ENCODE results near the gene CDH12.

The CDH12 gene

GRCh38 chr5:22663134-22663533 lies 190.0 kb downstream of the CDH12 start:
- no peak overlapping the region for H3K27ac ChIP-seq (replicated peaks)
- TF ChIP-seq, protein P1, sequence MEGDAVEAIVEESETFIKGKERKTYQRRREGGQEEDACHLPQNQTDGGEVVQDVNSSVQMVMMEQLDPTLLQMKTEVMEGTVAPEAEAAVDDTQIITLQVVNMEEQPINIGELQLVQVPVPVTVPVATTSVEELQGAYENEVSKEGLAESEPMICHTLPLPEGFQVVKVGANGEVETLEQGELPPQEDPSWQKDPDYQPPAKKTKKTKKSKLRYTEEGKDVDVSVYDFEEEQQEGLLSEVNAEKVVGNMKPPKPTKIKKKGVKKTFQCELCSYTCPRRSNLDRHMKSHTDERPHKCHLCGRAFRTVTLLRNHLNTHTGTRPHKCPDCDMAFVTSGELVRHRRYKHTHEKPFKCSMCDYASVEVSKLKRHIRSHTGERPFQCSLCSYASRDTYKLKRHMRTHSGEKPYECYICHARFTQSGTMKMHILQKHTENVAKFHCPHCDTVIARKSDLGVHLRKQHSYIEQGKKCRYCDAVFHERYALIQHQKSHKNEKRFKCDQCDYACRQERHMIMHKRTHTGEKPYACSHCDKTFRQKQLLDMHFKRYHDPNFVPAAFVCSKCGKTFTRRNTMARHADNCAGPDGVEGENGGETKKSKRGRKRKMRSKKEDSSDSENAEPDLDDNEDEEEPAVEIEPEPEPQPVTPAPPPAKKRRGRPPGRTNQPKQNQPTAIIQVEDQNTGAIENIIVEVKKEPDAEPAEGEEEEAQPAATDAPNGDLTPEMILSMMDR (IDR thresholded peaks at IDR 0.05; ENCODE audit: insufficient read depth, low read length) = no peak
- TF ChIP-seq POLR2AphosphoS5 (IDR thresholded peaks at IDR 0.05; ENCODE audit: low read depth) = no peak
- no peak for TF ChIP-seq SPI1 (IDR thresholded peaks at IDR 0.05; ENCODE audit: borderline replicate concordance, low read depth)
- TF ChIP-seq, protein P2, sequence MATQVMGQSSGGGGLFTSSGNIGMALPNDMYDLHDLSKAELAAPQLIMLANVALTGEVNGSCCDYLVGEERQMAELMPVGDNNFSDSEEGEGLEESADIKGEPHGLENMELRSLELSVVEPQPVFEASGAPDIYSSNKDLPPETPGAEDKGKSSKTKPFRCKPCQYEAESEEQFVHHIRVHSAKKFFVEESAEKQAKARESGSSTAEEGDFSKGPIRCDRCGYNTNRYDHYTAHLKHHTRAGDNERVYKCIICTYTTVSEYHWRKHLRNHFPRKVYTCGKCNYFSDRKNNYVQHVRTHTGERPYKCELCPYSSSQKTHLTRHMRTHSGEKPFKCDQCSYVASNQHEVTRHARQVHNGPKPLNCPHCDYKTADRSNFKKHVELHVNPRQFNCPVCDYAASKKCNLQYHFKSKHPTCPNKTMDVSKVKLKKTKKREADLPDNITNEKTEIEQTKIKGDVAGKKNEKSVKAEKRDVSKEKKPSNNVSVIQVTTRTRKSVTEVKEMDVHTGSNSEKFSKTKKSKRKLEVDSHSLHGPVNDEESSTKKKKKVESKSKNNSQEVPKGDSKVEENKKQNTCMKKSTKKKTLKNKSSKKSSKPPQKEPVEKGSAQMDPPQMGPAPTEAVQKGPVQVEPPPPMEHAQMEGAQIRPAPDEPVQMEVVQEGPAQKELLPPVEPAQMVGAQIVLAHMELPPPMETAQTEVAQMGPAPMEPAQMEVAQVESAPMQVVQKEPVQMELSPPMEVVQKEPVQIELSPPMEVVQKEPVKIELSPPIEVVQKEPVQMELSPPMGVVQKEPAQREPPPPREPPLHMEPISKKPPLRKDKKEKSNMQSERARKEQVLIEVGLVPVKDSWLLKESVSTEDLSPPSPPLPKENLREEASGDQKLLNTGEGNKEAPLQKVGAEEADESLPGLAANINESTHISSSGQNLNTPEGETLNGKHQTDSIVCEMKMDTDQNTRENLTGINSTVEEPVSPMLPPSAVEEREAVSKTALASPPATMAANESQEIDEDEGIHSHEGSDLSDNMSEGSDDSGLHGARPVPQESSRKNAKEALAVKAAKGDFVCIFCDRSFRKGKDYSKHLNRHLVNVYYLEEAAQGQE (IDR thresholded peaks at IDR 0.05; ENCODE audit: insufficient replicate concordance, low read depth) = no peak
- TF ChIP-seq GABPA (IDR thresholded peaks at IDR 0.05; ENCODE audit: low read depth) = no peak
- no peak overlapping the region for H3K4me3 ChIP-seq (replicated peaks; ENCODE audit: insufficient read depth, low read length)
- DNase-seq (ENCODE audit: low read depth in 1 of 2, low spot score in 1 of 2) = no peak
- no peaks in the 10 kb centered on the region for H3K27me3 ChIP-seq (ENCODE audit: insufficient read depth, poor library complexity, severe bottlenecking)

DNA sequence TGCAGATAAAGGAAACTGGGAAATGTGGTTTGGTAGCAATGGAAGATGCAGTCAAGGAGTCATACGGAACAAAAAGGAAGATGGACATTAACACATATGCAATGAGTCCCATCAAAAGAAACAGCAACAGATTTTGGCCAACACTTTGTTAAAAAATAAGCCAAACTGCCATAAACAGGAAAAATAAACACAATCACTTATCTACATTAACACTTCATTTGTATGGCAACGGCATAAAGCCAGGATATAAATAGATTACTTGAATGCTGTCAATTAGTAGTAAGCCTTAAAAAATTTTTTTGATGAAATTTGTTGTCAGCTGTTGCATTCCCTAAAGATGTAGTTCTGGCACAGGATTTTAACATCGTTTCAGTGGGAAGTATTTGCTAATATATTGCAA lies 190.8 kb downstream of the CDH12 start:
- TF ChIP-seq POLR2AphosphoS5 (IDR thresholded peaks at IDR 0.05; ENCODE audit: low read depth) (no peak), GABPA (IDR thresholded peaks at IDR 0.05; ENCODE audit: low read depth) (no peak), SPI1 (IDR thresholded peaks at IDR 0.05; ENCODE audit: borderline replicate concordance, low read depth) (no peak)
- TF ChIP-seq, protein P2 (IDR thresholded peaks at IDR 0.05; ENCODE audit: insufficient replicate concordance, low read depth) = no peak
- TF ChIP-seq, protein P1 (IDR thresholded peaks at IDR 0.05; ENCODE audit: insufficient read depth, low read length) = no peak
- H3K27me3 ChIP-seq (ENCODE audit: insufficient read depth, poor library complexity, severe bottlenecking) = no peaks in the 10 kb centered on the region
- H3K4me3 ChIP-seq (replicated peaks; ENCODE audit: insufficient read depth, low read length) = no peak overlapping the region
- no peak for DNase-seq (ENCODE audit: low read depth in 1 of 2, low spot score in 1 of 2)
- no peak overlapping the region for H3K27ac ChIP-seq (replicated peaks)

- no peak for DNase-seq (ENCODE audit: low read depth in 1 of 2, low spot score in 1 of 2)
- Histone ChIP-seq H3K27ac (replicated peaks) (no peak overlapping the region), H3K4me3 (replicated peaks; ENCODE audit: insufficient read depth, low read length) (no peak overlapping the region), H3K27me3 (ENCODE audit: insufficient read depth, poor library complexity, severe bottlenecking) (no peaks in the 10 kb centered on the region)
- TF ChIP-seq POLR2AphosphoS5 (IDR thresholded peaks at IDR 0.05; ENCODE audit: low read depth) = no peak
- TF ChIP-seq SPI1 (IDR thresholded peaks at IDR 0.05; ENCODE audit: borderline replicate concordance, low read depth) = no peak
- TF ChIP-seq, protein P2 (IDR thresholded peaks at IDR 0.05; ENCODE audit: insufficient replicate concordance, low read depth) = no peak
- TF ChIP-seq, protein P1 (IDR thresholded peaks at IDR 0.05; ENCODE audit: insufficient read depth, low read length) = no peak
- TF ChIP-seq GABPA (IDR thresholded peaks at IDR 0.05; ENCODE audit: low read depth) = no peak
Measured at GRCh38 chr5:22651355-22651754, 201.8 kb downstream of the CDH12 start.
